ENCODE measurements around the gene TWIST2.

- TF ChIP-seq, protein P1, sequence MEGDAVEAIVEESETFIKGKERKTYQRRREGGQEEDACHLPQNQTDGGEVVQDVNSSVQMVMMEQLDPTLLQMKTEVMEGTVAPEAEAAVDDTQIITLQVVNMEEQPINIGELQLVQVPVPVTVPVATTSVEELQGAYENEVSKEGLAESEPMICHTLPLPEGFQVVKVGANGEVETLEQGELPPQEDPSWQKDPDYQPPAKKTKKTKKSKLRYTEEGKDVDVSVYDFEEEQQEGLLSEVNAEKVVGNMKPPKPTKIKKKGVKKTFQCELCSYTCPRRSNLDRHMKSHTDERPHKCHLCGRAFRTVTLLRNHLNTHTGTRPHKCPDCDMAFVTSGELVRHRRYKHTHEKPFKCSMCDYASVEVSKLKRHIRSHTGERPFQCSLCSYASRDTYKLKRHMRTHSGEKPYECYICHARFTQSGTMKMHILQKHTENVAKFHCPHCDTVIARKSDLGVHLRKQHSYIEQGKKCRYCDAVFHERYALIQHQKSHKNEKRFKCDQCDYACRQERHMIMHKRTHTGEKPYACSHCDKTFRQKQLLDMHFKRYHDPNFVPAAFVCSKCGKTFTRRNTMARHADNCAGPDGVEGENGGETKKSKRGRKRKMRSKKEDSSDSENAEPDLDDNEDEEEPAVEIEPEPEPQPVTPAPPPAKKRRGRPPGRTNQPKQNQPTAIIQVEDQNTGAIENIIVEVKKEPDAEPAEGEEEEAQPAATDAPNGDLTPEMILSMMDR (IDR thresholded peaks at IDR 0.05) = no peak
- TF ChIP-seq POLR2A (IDR thresholded peaks at IDR 0.05) (no peak), POLR2AphosphoS5 (IDR thresholded peaks at IDR 0.05) (no peak)
Observed at GRCh38 chr2:238863231-238863630, 15.3 kb downstream of the TWIST2 start.

Data from breast epithelium (tissue), 3 donors.